Epithelial cell of proximal tubule (primary cell): ENCODE results near the gene BRINP1. TPM values are rescaled to one million over a fixed set of nuclear protein-coding genes. Genes with fewer than 3 reads are reported as not detected.

ENCODE experiments used
- DNase-seq: peaks from one replicate; pipeline ENCODE4 v3.0.0-alpha.2; 2011; ENCODE audit warnings: low read depth
- H3K4me3 ChIP-seq: 2 replicates; pipeline ENCODE4 v1.5.1; 2011; ENCODE audit warnings: low read depth, mild to moderate bottlenecking, low read length
- CTCF ChIP-seq: conservative IDR thresholded peaks from 2 replicates; pipeline ENCODE4 v1.5.1; 2012; ENCODE audit warnings: low read depth, mild to moderate bottlenecking, low read length
- total RNA-seq: library from RNA; depleted of rRNA; stranded (reverse); fragments of >200 nt; gene quantifications from 2 replicates; pipeline ENCODE4 v1.2.3, GENCODE V29; 2015

The BRINP1 gene
- total RNA-seq, 1 donor from 2014 or later = 2.5 TPM

- DNase-seq = no peak
- H3K4me3 ChIP-seq = no peak overlapping the region
- TF ChIP-seq CTCF = no peak
Measured at GRCh38 chr9:119157196-119157595, 212.0 kb downstream of the BRINP1 start.

DNA sequence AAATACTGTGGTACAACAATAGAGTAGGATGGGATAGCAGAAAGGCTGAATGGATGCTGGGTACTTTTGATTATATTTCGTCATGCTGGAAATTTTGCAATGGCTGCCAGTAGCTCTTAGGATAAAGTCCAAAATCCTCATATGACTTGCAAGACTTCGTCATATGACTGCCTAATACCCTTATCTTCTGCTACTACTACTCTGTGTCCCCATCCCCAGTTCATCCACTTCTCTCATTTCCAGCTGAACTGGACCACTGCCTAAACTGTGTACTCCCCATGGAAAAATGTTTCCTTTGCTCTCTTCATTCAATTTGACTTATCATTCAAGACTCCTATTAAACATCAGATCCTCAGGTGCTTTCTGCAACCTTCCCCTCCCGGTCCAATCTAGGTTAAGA lies 212.9 kb downstream of the BRINP1 start:
- no peak for DNase-seq
- TF ChIP-seq CTCF = no peak
- no peak overlapping the region for H3K4me3 ChIP-seq

- no peak for DNase-seq
- TF ChIP-seq CTCF = no peak
- no peak overlapping the region for H3K4me3 ChIP-seq
Measured at GRCh38 chr9:119154527-119154926, 214.7 kb downstream of the BRINP1 start.

GRCh38 chr9:119153402-119153801 lies 215.8 kb downstream of the BRINP1 start:
- no peak for TF ChIP-seq CTCF
- H3K4me3 ChIP-seq = no peak overlapping the region
- DNase-seq = no peak

DNA sequence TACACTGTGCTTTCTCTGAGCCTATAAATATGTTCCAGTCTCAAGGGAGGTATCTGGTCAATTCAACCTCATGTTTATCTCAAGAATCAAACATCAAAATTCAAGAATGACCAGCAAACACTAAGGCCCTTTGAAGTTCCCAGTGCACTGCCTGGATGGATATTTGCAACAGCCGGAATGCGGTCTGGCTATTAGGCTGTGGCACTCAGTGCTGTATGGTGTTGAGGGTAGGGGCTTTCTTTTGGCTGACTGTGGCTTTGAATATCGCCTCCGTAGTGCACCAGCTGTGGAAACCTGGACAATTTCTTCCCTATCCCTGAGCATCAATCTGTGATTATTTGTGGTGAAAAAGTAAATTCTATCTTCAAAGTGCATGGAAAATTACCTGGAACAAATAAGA lies 220.4 kb downstream of the BRINP1 start:
- no peak for TF ChIP-seq CTCF
- DNase-seq = no peak
- no peak overlapping the region for H3K4me3 ChIP-seq

- no peak overlapping the region for H3K4me3 ChIP-seq
- no peak for DNase-seq
- peak; percentile 54 for TF ChIP-seq CTCF
Measured at GRCh38 chr9:119137479-119137878, 231.8 kb downstream of the BRINP1 start.

GRCh38 chr9:119126040-119126439 lies 243.2 kb downstream of the BRINP1 start:
- H3K4me3 ChIP-seq = no peak overlapping the region
- no peak for TF ChIP-seq CTCF
- DNase-seq = no peak
